Measurements from ENCODE around the gene DUOX2. TPM values are rescaled to one million over a fixed set of nuclear protein-coding genes. Genes with fewer than 3 reads are reported as not detected.

Gene DUOX2
- total RNA-seq, 6 donors from 2014 or later: 2.7 to 27.2 (median 6.7) TPM

GRCh38 chr15:45128971-45129639, 15.1 kb upstream of the DUOX2 start:
- H3K36me3 ChIP-seq: no peaks in the 10 kb centered on the region
- peak overlapping the region; percentile 65 to 91 (median 82) for H3K27ac ChIP-seq
- H3K27me3 ChIP-seq: peaks cover 0 to 17% (median 4%) of the 10 kb centered on the region in 4 donors
- TF ChIP-seq EP300 (IDR thresholded peaks at IDR 0.05): no peak
- TF ChIP-seq, protein P1, sequence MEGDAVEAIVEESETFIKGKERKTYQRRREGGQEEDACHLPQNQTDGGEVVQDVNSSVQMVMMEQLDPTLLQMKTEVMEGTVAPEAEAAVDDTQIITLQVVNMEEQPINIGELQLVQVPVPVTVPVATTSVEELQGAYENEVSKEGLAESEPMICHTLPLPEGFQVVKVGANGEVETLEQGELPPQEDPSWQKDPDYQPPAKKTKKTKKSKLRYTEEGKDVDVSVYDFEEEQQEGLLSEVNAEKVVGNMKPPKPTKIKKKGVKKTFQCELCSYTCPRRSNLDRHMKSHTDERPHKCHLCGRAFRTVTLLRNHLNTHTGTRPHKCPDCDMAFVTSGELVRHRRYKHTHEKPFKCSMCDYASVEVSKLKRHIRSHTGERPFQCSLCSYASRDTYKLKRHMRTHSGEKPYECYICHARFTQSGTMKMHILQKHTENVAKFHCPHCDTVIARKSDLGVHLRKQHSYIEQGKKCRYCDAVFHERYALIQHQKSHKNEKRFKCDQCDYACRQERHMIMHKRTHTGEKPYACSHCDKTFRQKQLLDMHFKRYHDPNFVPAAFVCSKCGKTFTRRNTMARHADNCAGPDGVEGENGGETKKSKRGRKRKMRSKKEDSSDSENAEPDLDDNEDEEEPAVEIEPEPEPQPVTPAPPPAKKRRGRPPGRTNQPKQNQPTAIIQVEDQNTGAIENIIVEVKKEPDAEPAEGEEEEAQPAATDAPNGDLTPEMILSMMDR (IDR thresholded peaks at IDR 0.05): no peak
- no peak for TF ChIP-seq POLR2A (IDR thresholded peaks at IDR 0.05)
- no peak for TF ChIP-seq POLR2AphosphoS5 (IDR thresholded peaks at IDR 0.05)
- WGBS, 2 donors: 9 to 17% methylated on average over 20 to 29 of the region's 47 CpGs
- H3K9me3 ChIP-seq: no peaks in the 10 kb centered on the region
- peak overlapping the region in 3 of 4 donors; percentile 53 to 58 (median 55) for H3K4me3 ChIP-seq
- DNase-seq (peak in 1 of 2 donors; percentile 83), ATAC-seq (ENCODE audit: low FRiP score in 2 of 2) (peak; percentile 36 to 61)
- peaks cover 4 to 41% (median 15%) of the 10 kb centered on the region in 4 donors for H3K4me1 ChIP-seq

DNA sequence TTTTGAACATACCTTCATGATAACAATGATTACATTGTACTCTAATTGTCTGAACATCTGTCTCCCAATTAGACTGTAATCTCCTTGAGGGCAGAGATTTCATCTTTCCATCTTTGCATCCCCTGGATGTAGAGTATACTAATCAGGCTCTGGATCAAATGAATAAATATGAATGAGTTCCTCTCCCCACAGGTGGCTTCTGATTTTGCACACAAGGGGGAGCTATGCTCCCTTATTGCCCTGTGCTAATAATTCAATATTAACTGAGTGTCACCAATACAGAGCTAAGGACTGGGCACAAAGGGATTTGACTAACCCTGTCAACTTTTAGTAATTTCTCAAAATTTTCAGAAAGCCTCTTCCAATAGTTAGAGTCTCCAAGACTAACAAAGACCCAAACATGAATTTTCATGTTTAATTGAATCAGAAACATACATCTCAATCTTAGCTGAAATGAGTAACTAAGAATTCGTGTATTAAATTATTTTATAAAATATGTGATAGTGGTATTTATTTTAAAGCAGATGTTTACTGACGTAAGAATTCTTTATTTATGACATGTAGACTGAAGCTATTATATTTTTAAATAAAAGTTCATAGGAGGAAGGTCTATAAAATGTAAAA, 12.7 kb upstream of the DUOX2 start:
- 54 to 64% methylated on average over 2 of the region's 2 CpGs for WGBS, 2 donors
- Histone ChIP-seq H3K36me3 (no peaks in the 10 kb centered on the region), H3K9me3 (no peaks in the 10 kb centered on the region), H3K27ac (no peak overlapping the region), H3K4me1 (peaks cover 3 to 18% (median 5%) of the 10 kb centered on the region in 4 donors), H3K4me3 (no peak overlapping the region), H3K27me3 (peaks cover 0 to 16% (median 4%) of the 10 kb centered on the region in 4 donors)
- no peak for TF ChIP-seq EP300 (IDR thresholded peaks at IDR 0.05)
- no peak for TF ChIP-seq POLR2AphosphoS5 (IDR thresholded peaks at IDR 0.05)
- TF ChIP-seq, protein P1 (IDR thresholded peaks at IDR 0.05): peak; percentile 42 to 66 (median 54)
- TF ChIP-seq POLR2A (IDR thresholded peaks at IDR 0.05): no peak
- ATAC-seq (ENCODE audit: low FRiP score in 2 of 2) (no peak), DNase-seq (no peak)

GRCh38 chr15:45123397-45123796, 9.4 kb upstream of the DUOX2 start:
- H3K27ac ChIP-seq: no peak overlapping the region
- TF ChIP-seq POLR2A (IDR thresholded peaks at IDR 0.05): no peak
- TF ChIP-seq, protein P1 (IDR thresholded peaks at IDR 0.05): no peak
- no peak for TF ChIP-seq POLR2AphosphoS5 (IDR thresholded peaks at IDR 0.05)
- no peak for TF ChIP-seq EP300 (IDR thresholded peaks at IDR 0.05)
- H3K4me1 ChIP-seq: peaks cover 0 to 4% (median 0%) of the 10 kb centered on the region in 4 donors
- ATAC-seq (ENCODE audit: low FRiP score in 2 of 2) (peak in 1 of 2 donors; percentile 51), DNase-seq (peak in 1 of 2 donors; percentile 58)
- no peak overlapping the region for H3K4me3 ChIP-seq
- H3K9me3 ChIP-seq: no peaks in the 10 kb centered on the region
- H3K36me3 ChIP-seq: peaks cover 0 to 9% (median 3%) of the 10 kb centered on the region in 4 donors
- H3K27me3 ChIP-seq: no peaks in the 10 kb centered on the region

DNA sequence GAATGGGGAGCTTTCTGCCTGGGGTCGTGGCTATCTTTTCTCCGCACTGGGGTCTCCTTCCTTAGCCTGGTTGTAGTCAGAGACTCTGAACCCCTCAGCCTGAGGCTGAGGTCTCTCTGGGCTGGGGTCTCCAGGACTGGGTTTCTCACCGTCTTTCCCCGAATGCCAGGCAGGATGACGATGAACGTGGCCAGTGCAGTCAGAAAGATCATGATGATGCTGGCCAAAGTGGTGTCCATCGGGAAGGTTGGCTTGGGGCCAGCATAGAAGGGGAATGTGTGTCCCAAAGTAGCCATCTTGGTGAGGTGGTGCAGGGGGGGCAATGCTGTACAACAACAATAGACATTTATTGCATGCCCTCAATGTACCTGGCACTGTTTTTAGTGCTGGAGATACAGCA, 8.7 kb upstream of the DUOX2 start:
- H3K27ac ChIP-seq: no peak overlapping the region
- WGBS, 2 donors: 81 to 89% methylated on average over 5 to 7 of the region's 7 CpGs
- no peak for ATAC-seq (ENCODE audit: low FRiP score in 2 of 2)
- no peak for DNase-seq
- peaks cover 0 to 9% (median 3%) of the 10 kb centered on the region in 4 donors for H3K36me3 ChIP-seq
- no peak for TF ChIP-seq POLR2A (IDR thresholded peaks at IDR 0.05)
- no peak for TF ChIP-seq POLR2AphosphoS5 (IDR thresholded peaks at IDR 0.05)
- TF ChIP-seq EP300 (IDR thresholded peaks at IDR 0.05): no peak
- TF ChIP-seq, protein P1 (IDR thresholded peaks at IDR 0.05): no peak
- no peaks in the 10 kb centered on the region for H3K9me3 ChIP-seq
- H3K27me3 ChIP-seq: peaks cover 0 to 2% (median 1%) of the 10 kb centered on the region in 4 donors
- no peak overlapping the region for H3K4me3 ChIP-seq
- H3K4me1 ChIP-seq: peaks cover 3 to 4% (median 3%) of the 10 kb centered on the region in 4 donors

Data from upper lobe of left lung (tissue), 6 donors.